ENCODE data around the gene TUBB2B.

DNA sequence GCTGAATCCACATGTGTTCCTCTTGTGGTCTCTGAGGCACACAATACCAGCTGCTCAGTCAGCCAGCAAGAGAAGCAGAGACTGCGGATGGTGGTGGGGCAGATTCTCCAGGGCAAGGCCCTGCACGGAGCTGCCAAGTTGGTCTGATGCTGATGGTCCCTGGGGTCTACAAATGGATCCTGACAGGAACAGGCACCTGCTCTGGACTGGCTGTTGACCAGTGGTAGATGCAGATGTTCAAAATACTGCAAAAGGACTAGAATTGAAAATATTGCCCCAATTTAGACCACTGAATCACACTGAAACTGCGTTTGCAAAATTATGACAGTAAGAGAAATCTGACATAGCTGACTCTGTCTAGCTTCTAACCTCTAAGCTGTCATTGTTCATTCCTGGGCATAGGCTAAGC, 40.5 kb downstream of the TUBB2B start:
- TF ChIP-seq, protein P1, sequence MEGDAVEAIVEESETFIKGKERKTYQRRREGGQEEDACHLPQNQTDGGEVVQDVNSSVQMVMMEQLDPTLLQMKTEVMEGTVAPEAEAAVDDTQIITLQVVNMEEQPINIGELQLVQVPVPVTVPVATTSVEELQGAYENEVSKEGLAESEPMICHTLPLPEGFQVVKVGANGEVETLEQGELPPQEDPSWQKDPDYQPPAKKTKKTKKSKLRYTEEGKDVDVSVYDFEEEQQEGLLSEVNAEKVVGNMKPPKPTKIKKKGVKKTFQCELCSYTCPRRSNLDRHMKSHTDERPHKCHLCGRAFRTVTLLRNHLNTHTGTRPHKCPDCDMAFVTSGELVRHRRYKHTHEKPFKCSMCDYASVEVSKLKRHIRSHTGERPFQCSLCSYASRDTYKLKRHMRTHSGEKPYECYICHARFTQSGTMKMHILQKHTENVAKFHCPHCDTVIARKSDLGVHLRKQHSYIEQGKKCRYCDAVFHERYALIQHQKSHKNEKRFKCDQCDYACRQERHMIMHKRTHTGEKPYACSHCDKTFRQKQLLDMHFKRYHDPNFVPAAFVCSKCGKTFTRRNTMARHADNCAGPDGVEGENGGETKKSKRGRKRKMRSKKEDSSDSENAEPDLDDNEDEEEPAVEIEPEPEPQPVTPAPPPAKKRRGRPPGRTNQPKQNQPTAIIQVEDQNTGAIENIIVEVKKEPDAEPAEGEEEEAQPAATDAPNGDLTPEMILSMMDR (IDR thresholded peaks at IDR 0.05; ENCODE audit: insufficient read depth, low read depth, low read length) = no peak
- no peak for TF ChIP-seq EZH2 (IDR thresholded peaks at IDR 0.05; ENCODE audit: insufficient read depth, low read length)
